HL-60 (cell line): ENCODE measurements around the gene DHX30.

ENCODE experiments used
- DNase-seq, 2 experiments: peaks; one replicate each; pipeline ENCODE4 v3.0.0-alpha.2; 2010 to 2020; ENCODE audit warnings: low read depth in 1 of 2, low spot score in 1 of 2
- H3K27ac ChIP-seq: fragments of 250-450 bp; sonication (Bioruptor Pico); replicated peaks from 2 replicates; pipeline ENCODE4 v1.5.1; 2020; ENCODE audit warnings: mild to moderate bottlenecking, moderate library complexity
- H3K27me3 ChIP-seq: fragments of 250-450 bp; sonication (Bioruptor Pico); 2 replicates; pipeline ENCODE4 v1.5.1; 2021; ENCODE audit warnings: mild to moderate bottlenecking, moderate library complexity; ENCODE audit not compliant: insufficient read depth, poor library complexity, severe bottlenecking
- H3K4me3 ChIP-seq: replicated peaks from 2 replicates; pipeline ENCODE4 v1.5.1; 2011; ENCODE audit warnings: mild to moderate bottlenecking, control low read depth, low read length; ENCODE audit not compliant: insufficient read depth
- GABPA ChIP-seq: IDR thresholded peaks from 2 replicates; pipeline ENCODE4 v1.6.1; 2012; ENCODE audit warnings: low read depth
- POLR2AphosphoS5 ChIP-seq: IDR thresholded peaks from 2 replicates; pipeline ENCODE4 v1.6.1; 2012; ENCODE audit warnings: low read depth
- REST ChIP-seq: IDR thresholded peaks from 2 replicates; pipeline ENCODE4 v1.6.1; 2012; ENCODE audit warnings: low read depth; ENCODE audit not compliant: insufficient replicate concordance
- SPI1 ChIP-seq: IDR thresholded peaks from 2 replicates; pipeline ENCODE4 v1.6.1; 2012; ENCODE audit warnings: low read depth, mild to moderate bottlenecking, borderline replicate concordance
- TF ChIP-seq, protein P1 (sequence below): IDR thresholded peaks from one replicate; pipeline ENCODE4 v1.5.1; 2011; ENCODE audit warnings: low read length, control low read depth, inconsistent platforms; ENCODE audit not compliant: insufficient read depth

Gene DHX30

DNA sequence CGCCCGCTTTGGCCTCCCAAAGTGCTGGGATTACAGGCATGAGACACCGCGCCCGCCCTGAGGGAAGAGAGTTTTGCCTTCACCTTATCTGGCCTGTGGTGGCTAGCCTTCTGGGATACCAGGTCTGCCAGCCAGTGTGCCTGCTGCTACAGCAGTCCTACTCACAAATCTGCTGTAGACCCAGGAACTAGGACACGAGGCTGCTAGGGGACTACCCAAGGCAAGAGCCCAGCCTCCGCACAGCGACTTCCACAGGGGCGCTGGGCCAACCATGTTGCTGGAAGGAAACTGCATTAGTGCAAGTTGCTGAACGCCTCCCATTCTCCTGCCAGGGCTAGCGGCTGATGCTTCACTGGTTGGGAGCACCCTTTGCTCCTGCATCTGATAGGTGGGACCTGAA is 53.7 kb downstream of the DHX30 start:
- DNase-seq = no peak
- H3K4me3 ChIP-seq = no peak overlapping the region
- no peak overlapping the region for H3K27ac ChIP-seq
- H3K27me3 ChIP-seq = no peaks in the 10 kb centered on the region
- TF ChIP-seq POLR2AphosphoS5 (no peak), GABPA (no peak), SPI1 (no peak), REST (no peak)
- TF ChIP-seq, protein P1, sequence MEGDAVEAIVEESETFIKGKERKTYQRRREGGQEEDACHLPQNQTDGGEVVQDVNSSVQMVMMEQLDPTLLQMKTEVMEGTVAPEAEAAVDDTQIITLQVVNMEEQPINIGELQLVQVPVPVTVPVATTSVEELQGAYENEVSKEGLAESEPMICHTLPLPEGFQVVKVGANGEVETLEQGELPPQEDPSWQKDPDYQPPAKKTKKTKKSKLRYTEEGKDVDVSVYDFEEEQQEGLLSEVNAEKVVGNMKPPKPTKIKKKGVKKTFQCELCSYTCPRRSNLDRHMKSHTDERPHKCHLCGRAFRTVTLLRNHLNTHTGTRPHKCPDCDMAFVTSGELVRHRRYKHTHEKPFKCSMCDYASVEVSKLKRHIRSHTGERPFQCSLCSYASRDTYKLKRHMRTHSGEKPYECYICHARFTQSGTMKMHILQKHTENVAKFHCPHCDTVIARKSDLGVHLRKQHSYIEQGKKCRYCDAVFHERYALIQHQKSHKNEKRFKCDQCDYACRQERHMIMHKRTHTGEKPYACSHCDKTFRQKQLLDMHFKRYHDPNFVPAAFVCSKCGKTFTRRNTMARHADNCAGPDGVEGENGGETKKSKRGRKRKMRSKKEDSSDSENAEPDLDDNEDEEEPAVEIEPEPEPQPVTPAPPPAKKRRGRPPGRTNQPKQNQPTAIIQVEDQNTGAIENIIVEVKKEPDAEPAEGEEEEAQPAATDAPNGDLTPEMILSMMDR = no peak

- H3K4me3 ChIP-seq = no peak overlapping the region
- TF ChIP-seq, protein P1 = no peak
- no peak for TF ChIP-seq REST
- no peak for TF ChIP-seq GABPA
- TF ChIP-seq SPI1 = no peak
- TF ChIP-seq POLR2AphosphoS5 = no peak
- no peaks in the 10 kb centered on the region for H3K27me3 ChIP-seq
These were observed 54.2 kb downstream of the DHX30 start for GRCh38 chr3:47857151-47857550.

DNA sequence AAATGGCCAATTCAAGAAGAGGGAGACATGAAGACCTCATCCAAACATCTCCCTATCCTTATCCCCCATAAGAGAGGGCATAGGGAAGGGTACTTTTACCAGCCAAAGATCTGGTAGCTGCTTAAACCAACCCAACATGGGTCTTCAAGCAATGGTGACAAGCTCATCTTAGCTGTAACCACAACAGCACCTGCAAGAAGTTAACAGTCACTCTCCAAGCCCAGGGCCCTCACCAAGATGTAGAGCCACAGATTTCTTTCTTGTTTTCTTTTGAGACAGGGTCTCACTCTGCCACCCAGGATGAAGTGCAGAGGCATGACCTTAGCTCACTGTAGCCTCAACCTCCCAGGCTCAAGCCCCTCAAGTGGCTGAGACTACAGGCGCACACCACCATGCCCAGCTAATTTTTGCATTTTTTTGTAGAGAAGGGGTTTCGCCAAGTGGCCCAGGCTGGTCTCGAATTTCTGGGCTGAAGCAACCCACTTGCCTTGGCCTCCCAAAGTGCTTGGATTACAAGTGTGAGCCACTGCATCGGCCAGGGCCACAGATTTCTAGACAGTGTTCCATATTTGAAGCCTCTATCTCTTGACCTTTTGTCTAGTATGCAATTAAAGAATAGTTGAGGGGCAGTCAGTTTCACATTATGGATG is 57.1 kb downstream of the DHX30 start:
- Histone ChIP-seq H3K4me3 (no peak overlapping the region), H3K27ac (no peak overlapping the region), H3K27me3 (no peaks in the 10 kb centered on the region)
- TF ChIP-seq GABPA = no peak
- TF ChIP-seq REST = no peak
- TF ChIP-seq, protein P1 = no peak
- DNase-seq = no peak

More at GRCh38 chr3:47857151-47857550, 54.2 kb downstream of the DHX30 start:
- H3K27ac ChIP-seq = no peak overlapping the region
- no peak for DNase-seq
